ENCODE data around the gene RPS6KA2. TPM values are rescaled to one million over a fixed set of nuclear protein-coding genes. Genes with fewer than 3 reads are reported as not detected.
"Not testable (repeated sequence)": the region's sequence is repeated elsewhere in the genome, so short reads cannot be mapped to it uniquely, and the experiment has no call there.

Gene RPS6KA2
- total and polyA plus RNA-seq, 2 experiments from 2014 or later: 45.1 to 49.0 TPM

DNA sequence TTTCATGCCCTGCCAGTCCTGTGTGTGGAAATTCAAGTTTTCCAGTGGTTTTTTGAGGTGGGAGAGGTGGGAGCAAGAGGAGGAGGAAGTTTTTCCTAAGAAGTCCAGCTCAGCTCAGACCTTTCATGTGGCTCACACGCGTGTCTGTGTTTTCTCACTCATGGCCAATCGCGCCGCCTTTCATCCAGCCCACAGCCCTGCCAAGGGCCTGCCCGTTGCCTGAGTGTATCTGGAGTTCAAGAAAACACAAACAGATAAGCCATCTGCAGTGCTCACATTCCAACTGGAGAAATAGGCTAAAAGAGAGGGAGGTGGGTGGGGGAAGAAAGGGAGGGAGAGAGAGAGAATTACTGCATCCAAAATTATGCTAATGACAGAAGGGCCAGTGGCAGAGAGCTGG, 231.7 kb downstream of the RPS6KA2 start:
- H2AFZ ChIP-seq: no peak overlapping the region
- no peaks in the 10 kb centered on the region for H4K20me1 ChIP-seq (ENCODE audit: insufficient read depth)
- no peaks in the 10 kb centered on the region for H3K79me2 ChIP-seq (ENCODE audit: insufficient read depth)
- no peaks in the 10 kb centered on the region for H3K36me3 ChIP-seq (ENCODE audit: low read depth)
- no peaks in the 10 kb centered on the region for H3K9me2 ChIP-seq (ENCODE audit: insufficient read depth)
- H3K4me2 ChIP-seq (ENCODE audit: unreplicated experiment): no peak overlapping the region
- peaks cover 11% of the 10 kb centered on the region; the same call in 1 of the 2 replicates for H3K27me3 ChIP-seq (replicated peaks; ENCODE audit: insufficient read depth)
- DNase-seq: no peak
- in situ Hi-C loops (cut with MboI): loop anchor here (10.0 kb wide), 1 partner anchor 121 kb away; no protein-coding TSS in a partner anchor
- H3K4me1 ChIP-seq (ENCODE audit: insufficient read depth): no peaks in the 10 kb centered on the region
- H3F3A ChIP-seq (ENCODE audit: insufficient read depth): no peaks in the 10 kb centered on the region
- H3K9ac ChIP-seq: no peak overlapping the region
- no peak overlapping the region for H3K4me3 ChIP-seq
- WGBS, 2 experiments (ENCODE audit: low coverage in 1 of 2, low lambda C conversion rate in 2 of 2, missing lambda C conversion rate in 2 of 2): 39 to 44% methylated on average over 6 of the region's 6 CpGs
- H3K27ac ChIP-seq: no peak overlapping the region
- TF ChIP-seq EZH2 (IDR thresholded peaks at IDR 0.05; ENCODE audit: insufficient read depth, poor library complexity, severe bottlenecking) (no peak), EZH2phosphoT487 (IDR thresholded peaks at IDR 0.05; ENCODE audit: insufficient read depth, low read depth) (no peak)
- no peaks in the 10 kb centered on the region for H3K9me3 ChIP-seq (ENCODE audit: low read depth)

DNA sequence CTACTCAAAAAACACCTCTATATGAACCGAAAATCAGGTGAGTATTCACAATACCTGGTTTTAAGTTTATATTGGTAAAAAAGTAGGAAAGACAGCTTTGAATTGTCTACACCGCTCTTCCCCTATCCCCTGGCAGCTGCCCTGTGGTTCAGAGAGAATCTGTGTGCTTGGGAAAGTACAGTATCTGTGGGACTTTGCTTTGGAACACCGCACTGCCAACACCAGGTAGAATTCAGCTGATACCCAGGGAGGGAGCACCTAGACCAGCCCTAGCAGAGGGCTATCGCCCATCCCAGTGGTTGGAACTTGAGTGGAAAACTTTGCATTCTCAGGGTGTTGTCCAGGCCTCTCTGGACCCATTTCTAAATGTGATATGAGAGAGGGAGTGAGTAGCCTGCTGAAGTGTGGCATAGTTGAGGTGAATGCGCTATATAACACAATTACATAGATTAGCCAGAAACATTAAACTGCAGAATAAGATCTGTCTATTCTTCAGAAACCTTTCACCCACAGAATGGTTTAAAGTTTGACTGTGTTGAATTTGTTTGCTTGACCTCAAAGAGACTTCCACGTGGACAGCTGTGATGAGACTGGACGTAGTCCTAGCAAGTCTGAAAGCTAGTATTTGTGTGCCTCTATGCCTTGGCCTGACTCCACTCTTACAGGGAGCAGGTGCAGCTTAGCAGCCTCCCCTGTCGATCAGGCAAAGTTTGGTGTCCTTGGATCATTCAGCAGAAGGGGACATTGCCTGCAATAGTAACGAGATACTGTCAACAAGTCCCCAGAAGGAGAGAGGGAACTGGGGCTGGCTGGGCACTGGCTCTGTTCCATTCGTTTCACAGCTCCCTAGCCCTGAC, 232.8 kb downstream of the RPS6KA2 start:
- Histone ChIP-seq H3K4me2 (ENCODE audit: unreplicated experiment) (no peak overlapping the region), H3F3A (ENCODE audit: insufficient read depth) (no peaks in the 10 kb centered on the region), H3K9me3 (ENCODE audit: low read depth) (no peaks in the 10 kb centered on the region), H3K79me2 (ENCODE audit: insufficient read depth) (no peaks in the 10 kb centered on the region), H3K4me1 (ENCODE audit: insufficient read depth) (no peaks in the 10 kb centered on the region), H3K9me2 (ENCODE audit: insufficient read depth) (no peaks in the 10 kb centered on the region), H3K9ac (no peak overlapping the region), H3K4me3 (no peak overlapping the region), H3K36me3 (ENCODE audit: low read depth) (no peaks in the 10 kb centered on the region), H4K20me1 (ENCODE audit: insufficient read depth) (no peaks in the 10 kb centered on the region), H3K27ac (no peak overlapping the region), H3K27me3 (replicated peaks; ENCODE audit: insufficient read depth) (peaks cover 11% of the 10 kb centered on the region; the same call in 1 of the 2 replicates), H2AFZ (no peak overlapping the region)
- WGBS, 2 experiments (ENCODE audit: low coverage in 1 of 2, low lambda C conversion rate in 2 of 2, missing lambda C conversion rate in 2 of 2): 54% methylated on average over 10 of the region's 10 CpGs
- DNase-seq: no peak
- in situ Hi-C loops (cut with MboI): loop anchor here (10.0 kb wide), 1 partner anchor 119 kb away; no protein-coding TSS in a partner anchor
- no peak for TF ChIP-seq EZH2 (IDR thresholded peaks at IDR 0.05; ENCODE audit: insufficient read depth, poor library complexity, severe bottlenecking)

DNA sequence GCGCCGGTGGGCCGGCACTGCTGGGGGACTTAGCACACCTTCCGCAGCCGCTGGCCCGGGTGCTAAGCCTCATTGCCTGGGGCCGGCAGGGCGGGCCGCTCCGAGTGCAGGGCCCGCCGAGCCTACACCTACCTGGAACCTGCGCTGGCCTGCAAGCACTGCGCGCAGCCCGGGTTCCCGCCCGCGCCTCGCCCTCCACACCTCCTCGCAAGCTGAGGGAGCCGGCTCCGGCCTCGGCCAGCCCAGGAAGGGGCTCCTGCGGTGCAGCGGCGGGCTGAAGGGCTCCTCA, 233.6 kb downstream of the RPS6KA2 start:
- in situ Hi-C loops (cut with MboI): loop anchor here (10.0 kb wide), 1 partner anchor 119 kb away; no protein-coding TSS in a partner anchor
- DNase-seq: no peak
- Histone ChIP-seq H3K79me2 (ENCODE audit: insufficient read depth) (no peaks in the 10 kb centered on the region), H3K36me3 (ENCODE audit: low read depth) (no peaks in the 10 kb centered on the region), H3K27ac (no peak overlapping the region), H3K9me2 (ENCODE audit: insufficient read depth) (no peaks in the 10 kb centered on the region), H3K27me3 (replicated peaks; ENCODE audit: insufficient read depth) (peaks cover 11% of the 10 kb centered on the region; the same call in 1 of the 2 replicates), H2AFZ (no peak overlapping the region), H3K9me3 (ENCODE audit: low read depth) (no peaks in the 10 kb centered on the region), H3K4me3 (no peak overlapping the region), H4K20me1 (ENCODE audit: insufficient read depth) (no peaks in the 10 kb centered on the region), H3K4me1 (ENCODE audit: insufficient read depth) (no peaks in the 10 kb centered on the region), H3K9ac (no peak overlapping the region), H3F3A (ENCODE audit: insufficient read depth) (no peaks in the 10 kb centered on the region), H3K4me2 (ENCODE audit: unreplicated experiment) (no peak overlapping the region)
- 81 to 85% methylated on average over 11 to 26 of the region's 27 CpGs for WGBS, 2 experiments (ENCODE audit: low coverage in 1 of 2, low lambda C conversion rate in 2 of 2, missing lambda C conversion rate in 2 of 2)
- no peak for TF ChIP-seq EZH2phosphoT487 (IDR thresholded peaks at IDR 0.05; ENCODE audit: insufficient read depth, low read depth)
- TF ChIP-seq EZH2 (IDR thresholded peaks at IDR 0.05; ENCODE audit: insufficient read depth, poor library complexity, severe bottlenecking): no peak

DNA sequence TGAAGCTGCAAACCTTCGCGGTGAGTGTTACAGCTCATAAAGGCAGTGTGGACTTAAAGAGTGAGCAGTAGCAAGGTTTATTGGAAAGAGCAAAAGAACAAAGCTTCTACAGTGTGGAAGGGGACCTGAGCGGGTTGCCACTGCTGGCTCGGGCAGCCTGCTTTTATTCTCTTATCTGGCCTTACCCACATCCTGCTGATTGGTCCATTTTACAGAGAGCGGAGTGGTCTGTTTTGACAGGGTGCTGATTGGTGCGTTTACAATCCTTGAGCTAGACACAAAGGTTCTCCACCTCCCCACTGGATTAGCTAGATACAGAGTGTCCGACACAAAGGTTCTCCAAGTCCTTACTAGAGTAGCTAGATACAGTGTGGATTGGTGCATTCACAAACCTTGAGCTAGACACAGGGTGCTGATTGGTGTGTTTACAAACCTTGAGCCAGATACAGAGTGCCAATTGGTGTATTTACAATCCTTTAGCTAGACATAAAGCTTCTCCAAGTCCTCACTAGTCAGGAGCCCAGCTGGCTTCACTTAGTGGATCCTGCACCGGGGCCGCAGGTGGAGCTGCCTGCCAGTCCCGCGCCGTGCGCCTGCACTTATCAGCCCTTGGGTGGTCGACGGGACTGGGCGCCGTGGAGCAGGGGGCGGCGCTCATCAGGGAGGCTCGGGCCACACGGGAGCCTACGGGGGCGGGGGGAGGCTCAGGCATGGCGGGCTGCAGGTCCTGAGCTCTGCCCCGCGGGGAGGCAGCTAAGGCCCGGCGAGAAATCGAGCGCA, 234.1 kb downstream of the RPS6KA2 start:
- WGBS, 2 experiments (ENCODE audit: low coverage in 1 of 2, low lambda C conversion rate in 2 of 2, missing lambda C conversion rate in 2 of 2): 70 to 73% methylated on average over 17 to 29 of the region's 30 CpGs

More for the DNA sequence above, 234.1 kb downstream of the RPS6KA2 start:
- H3K4me1 ChIP-seq (ENCODE audit: insufficient read depth); H3K79me2 ChIP-seq (ENCODE audit: insufficient read depth); DNase-seq; H3K4me3 ChIP-seq; H3K9me2 ChIP-seq (ENCODE audit: insufficient read depth); H3F3A ChIP-seq (ENCODE audit: insufficient read depth); H3K9ac ChIP-seq; H3K27ac ChIP-seq; H3K9me3 ChIP-seq (ENCODE audit: low read depth); H4K20me1 ChIP-seq (ENCODE audit: insufficient read depth); H3K4me2 ChIP-seq (ENCODE audit: unreplicated experiment); H3K36me3 ChIP-seq (ENCODE audit: low read depth); H2AFZ ChIP-seq: not testable (repeated sequence)
- in situ Hi-C loops (cut with MboI): loop anchor here (10.0 kb wide), 1 partner anchor 118 kb away; no protein-coding TSS in a partner anchor
- peaks cover 11% of the 10 kb centered on the region; the same call in 1 of the 2 replicates for H3K27me3 ChIP-seq (replicated peaks; ENCODE audit: insufficient read depth)

Measured in GM23248 (cell line).